Measurements from ENCODE around the gene IPMK.

The IPMK gene

DNA sequence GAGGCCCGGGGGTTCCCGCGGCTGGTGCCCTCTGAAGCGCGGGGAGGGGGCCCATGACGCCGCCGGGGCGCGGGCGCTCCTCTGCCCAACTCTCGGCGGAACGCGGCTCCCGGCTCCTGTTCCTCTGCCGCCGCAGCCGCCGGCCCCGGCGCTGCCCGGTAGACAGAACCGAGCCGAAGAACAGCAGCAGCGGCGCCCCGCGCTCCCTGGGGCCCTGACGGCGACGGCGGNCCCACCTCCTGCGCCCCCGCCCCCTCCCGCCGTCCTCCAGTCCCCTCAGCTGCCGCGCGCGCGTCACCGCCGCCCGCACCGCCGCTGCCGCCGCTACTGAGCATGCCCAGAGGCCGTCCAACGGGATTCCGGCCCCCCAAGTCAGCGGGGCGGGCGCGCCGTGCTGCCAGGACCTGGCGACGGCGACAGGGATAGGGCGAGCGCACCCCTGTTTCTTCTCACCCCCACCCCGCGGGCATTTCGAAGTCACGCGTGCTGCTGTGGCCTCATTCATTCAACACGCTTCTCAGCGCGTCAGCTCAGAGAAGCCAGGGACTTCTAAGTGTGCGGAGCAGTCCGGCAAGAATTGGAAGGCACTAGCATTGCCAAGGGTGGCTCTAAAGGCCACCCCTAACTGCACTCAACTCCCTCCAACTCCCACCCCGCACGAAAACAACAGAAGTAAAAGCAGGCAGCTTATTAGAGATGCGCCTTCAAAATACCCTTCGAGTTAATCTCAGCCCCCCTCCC is at the start of gene IPMK:
IPMK (minus strand) TSS at position 182 of the 741 bp plus-strand sequence. CDS start 283 bp downstream, outside the sequence.
- peak; percentile 30 for DNase-seq (ENCODE audit: insufficient read length, low spot score)
- peak; percentile 82 for FAIRE-seq

DNA sequence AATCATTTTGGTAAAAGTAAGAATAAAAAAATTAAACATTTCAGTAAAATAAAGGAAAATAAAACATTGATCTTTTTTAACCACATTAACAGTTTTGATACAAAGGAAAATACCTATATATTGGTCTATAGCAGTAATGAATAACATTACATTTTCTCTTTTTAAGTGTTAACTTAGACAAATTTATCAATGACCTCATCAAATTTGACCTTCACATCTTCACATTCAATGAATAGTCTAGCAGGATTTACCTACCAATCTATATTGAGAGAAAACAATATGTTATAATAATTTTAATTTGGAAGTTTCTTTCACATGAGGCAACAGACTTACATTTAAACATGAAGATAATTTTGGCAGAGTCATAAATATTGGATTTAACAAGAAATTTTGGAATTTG is 49.2 kb upstream of the IPMK start:
- FAIRE-seq = no peak
- DNase-seq (ENCODE audit: insufficient read length, low spot score) = no peak

DNA sequence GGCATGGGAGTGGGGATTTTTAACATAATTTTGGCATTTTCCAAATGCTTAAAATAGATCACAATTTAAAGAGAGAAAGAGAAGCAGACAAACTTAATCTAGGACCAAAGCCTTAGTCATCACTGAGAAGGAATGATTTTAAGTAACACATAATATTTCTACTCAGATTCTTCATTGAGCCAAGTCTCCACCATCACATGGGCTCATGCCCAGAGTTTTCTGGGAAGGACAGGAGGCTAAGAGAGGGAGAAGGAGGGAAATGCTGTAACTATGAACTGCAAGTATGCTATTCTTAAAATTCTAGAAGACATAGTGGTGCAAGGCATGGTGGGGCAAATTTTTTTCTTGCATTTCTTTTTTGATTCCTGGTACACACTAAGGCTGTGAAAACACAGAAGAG is 43.3 kb upstream of the IPMK start:
- peak; percentile 8 for FAIRE-seq
- DNase-seq (ENCODE audit: insufficient read length, low spot score) = no peak

DNA sequence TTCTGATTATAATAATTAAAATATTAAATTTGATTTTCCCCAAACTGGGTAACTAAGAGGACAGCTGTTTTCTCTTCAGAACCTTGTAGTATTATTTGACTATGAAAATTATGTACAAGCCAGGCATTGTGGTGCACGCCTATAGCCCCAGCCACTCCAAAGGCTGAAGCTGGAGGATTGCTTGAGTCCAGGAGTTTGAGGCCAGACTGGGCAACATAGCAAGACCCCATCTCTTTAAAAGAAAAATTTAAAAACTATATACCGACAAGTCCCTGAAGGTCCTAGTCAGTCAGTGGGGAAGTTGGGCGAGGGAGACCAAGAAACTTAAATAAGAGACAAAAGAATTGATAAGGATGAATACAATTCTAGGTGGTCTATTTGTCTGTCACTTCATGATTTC is 40.0 kb upstream of the IPMK start:
- no peak for DNase-seq (ENCODE audit: insufficient read length, low spot score)
- no peak for FAIRE-seq

DNA sequence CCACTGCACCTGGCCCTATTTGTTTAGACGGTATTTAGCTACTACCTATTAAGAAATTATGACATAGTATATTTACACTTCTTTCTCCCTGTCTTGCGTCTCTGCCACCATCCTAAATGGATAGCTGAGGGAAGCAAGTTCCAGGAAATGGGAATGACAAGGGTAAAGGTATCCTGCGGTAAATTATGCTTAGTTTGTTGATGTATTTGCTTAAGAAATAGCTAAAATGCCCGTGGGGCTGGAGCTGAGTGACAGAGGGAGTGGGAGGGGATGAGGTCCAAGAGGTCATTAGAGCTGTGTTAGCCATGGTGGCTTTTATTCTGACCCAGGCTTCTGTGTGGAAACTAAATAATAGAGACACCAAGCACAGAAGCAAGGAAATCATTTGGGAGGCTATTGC is 38.1 kb upstream of the IPMK start:
- FAIRE-seq (no peak), DNase-seq (ENCODE audit: insufficient read length, low spot score) (no peak)

DNA sequence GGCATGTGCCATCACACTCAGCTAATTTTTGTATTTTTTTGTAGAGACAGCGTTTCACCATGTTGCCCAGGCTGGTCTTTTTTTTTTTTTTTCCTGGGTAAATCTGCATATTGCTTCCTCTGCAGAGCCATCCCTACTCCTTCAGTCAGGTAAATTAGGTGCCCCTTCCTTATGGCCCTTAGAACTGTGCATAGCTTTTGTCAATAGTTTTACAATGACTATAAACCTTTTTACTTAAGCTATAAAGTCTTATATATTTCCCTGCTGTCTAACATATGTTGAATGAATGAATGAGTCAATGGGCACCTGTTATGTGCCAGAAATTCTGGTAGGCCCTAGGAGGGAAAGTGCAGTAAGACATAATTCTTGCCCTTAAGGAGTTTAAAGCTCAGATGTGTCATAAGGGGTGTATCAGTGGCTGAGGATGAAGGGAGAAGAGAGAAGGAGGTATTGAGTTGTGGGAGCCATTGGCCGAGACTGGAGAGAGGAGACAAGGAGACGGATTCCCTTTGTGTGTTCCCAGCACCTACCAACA is 36.5 kb upstream of the IPMK start:
- FAIRE-seq (no peak), DNase-seq (ENCODE audit: insufficient read length, low spot score) (no peak)

DNA sequence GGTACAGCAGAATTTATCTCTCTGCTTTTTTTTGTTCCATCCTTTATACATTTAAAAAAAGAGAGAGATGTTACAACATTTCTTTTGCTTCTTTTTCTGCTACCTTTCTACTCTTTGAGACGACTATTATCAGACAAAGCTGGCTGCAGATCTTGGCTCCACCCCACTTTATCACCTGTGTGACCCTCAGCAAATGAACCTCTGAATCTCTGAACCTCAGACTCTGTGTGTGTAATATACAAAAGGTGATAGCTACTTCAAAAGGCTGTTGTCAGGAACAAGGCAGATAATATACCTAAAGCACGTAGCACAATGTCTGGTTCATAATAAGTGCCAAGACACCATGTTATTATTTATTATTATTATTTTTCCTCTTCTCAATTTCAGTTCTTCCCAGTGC is 34.6 kb upstream of the IPMK start:
- DNase-seq (ENCODE audit: insufficient read length, low spot score) = no peak
- FAIRE-seq = no peak

DNA sequence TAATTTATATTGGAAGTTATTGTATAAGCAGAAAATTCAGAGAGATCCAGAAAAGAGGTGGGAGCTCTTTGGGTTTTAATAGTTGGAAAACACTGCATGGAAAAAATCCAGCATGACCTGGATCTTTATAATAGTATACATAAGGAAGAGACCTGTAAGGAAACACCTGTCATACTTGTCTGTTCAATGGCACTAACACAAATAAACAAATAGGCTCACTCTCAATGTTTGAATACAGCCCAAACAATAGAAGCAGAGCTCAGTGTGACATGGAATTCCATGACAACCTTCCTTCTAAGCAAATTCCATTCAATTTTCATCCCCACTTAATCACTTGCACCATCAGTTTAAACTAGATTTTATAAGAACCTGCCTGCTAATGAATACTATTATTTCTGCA is 33.0 kb upstream of the IPMK start:
- FAIRE-seq (peak; percentile 58), DNase-seq (ENCODE audit: insufficient read length, low spot score) (no peak)

DNA sequence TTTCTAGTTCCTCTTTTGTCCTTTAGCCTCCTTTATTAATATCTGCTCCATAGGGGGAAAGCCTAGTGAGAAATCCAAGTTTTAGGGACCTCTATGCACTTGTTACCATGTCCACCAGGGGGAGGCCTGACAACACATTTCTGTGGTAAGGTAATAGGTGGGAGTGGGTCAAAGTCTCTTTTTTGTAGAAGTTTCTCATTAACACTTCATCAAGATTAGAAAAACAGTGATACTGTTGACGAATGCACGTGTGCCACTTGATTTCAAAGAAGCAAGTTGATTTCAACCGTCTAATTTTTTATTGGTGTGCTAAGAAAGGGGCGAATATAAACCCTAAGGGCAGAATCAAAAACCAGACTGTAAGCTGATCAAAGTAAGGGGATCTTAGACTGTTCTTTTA is 31.9 kb upstream of the IPMK start:
- DNase-seq (ENCODE audit: insufficient read length, low spot score) (peak; percentile 23), FAIRE-seq (peak; percentile 37)

DNA sequence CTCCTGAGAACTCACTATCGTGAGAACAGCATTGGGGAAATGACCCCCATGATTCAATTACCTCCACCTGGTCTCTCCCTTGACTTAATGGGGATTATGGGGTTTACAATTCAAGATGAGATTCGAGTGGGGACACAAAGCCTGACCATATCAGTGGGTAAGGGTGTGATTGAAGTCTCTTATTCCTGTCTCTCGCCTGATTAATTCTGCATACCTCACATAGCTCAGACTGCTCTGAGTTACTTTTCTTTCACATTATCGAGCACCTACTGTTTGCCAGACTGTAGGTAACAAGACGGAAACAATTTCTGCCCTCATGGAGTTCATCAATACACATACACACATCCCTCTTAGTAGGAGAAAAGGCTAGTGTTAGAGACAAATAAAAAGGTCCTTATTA is 26.3 kb upstream of the IPMK start:
- FAIRE-seq (no peak), DNase-seq (ENCODE audit: insufficient read length, low spot score) (no peak)

DNA sequence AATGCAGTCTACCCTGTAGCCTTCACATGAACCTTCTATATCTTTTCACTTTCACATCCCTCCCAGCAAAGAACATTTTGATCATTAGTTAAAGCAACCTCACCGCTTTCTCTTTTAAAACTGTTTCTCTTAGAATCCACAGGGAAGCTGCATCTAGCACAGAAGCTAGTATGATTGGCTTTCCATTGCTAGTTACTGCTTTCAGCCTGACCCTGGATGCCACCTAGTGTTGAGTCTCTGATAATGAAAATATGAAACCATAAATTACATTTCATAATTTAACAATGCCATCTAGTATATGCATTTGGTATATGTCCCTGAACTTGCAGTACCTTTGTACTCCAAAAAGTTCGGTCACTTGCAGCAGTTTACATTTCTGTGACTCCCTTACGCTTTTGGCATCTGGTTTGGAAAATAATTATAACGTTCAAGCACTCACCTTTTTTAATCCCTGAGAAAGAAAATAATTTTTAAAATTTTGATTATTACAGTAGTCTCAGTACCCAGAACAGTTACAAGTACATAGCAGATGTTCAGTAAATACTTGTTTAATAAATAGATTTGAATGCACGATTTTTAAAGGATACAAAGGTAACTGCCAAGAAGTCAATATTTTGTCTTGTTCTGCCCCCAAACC is 24.0 kb upstream of the IPMK start:
- FAIRE-seq (peak; percentile 80), DNase-seq (ENCODE audit: insufficient read length, low spot score) (no peak)

DNA sequence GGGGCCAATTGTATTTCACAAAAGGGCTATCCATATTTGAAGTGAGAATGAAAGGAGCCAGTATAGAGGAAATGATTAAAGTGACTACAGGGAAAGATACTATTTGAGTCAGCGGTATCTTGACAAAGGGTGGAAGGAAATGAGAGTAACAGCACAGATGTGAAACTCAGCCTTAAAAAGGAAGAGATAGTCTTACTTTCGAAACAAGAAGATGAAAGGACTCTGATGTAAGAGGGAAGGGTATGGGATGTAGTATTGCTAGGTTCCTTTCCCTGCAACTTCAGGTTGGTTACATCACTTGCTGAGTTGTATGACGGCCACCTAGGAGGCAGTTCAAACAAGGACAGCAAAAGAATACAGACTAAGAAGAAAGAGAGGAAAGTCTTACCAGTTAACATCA is 14.9 kb upstream of the IPMK start:
- DNase-seq (ENCODE audit: insufficient read length, low spot score) = no peak
- FAIRE-seq = peak; percentile 89

DNA sequence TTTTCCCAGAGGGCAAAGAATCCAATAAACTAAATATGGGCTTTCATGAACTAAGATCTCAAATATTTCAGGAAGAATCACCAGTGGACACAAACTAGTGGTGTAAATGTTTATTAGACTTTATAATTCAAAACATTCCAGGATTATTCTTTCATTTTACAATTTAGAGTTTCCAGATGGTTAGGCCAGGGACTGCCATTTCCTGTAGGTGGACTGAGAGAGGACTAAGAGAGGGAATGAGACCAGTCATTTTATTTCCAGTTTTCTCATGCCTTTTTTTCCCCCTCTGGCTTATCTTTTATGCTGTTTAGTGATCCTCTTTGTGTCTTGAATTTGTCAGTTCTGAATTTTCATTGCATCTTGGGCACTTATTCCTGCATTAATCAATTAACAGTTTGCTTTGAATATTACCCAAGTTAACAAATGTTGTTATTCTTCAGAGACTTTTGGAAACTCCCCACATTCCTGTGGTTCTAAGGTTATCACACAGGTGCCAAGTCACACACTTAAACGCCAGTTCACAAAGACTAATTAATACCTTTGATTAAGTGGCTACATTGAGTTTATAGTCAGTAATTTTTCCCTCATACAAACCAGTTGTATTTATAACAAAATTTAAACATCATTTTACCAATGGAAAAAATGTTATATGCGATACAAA is 13.5 kb upstream of the IPMK start:
- DNase-seq (ENCODE audit: insufficient read length, low spot score) (no peak), FAIRE-seq (no peak)

DNA sequence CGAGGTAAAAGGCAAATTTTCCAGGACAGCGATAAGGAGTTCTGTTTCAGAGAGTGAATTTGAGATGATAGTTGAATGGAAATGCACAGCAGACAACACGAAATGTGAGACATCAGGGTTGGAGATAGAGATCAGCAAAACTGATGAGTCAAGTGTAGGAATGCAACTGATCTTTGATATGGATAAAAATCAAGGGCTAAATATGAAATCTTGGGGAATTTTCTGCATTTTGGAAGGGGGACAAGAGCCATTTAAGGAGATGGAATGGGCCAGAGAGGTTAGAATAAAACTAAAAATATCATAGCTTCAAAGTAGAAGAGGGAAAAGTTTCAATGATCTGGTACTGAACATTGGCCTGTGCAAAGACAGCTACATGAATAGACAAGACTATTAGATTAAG is 12.8 kb upstream of the IPMK start:
- DNase-seq (ENCODE audit: insufficient read length, low spot score) = no peak
- FAIRE-seq = no peak

DNA sequence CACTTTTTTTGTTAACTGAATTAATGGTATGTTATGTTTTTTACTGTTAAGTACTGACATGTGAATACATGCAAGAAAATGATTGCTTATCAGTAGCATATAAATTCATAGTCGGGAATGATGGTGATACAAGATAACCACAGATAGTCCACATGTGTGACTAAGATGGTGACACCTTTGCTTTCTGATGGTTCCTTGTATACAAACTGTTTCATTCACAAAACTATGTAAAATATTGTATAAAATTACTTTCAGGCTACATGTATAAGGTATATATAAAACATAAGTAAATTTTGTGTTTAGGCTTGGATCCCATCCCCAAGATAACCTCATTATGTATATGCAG is 11.2 kb upstream of the IPMK start:
- FAIRE-seq (no peak), DNase-seq (ENCODE audit: insufficient read length, low spot score) (no peak)

DNA sequence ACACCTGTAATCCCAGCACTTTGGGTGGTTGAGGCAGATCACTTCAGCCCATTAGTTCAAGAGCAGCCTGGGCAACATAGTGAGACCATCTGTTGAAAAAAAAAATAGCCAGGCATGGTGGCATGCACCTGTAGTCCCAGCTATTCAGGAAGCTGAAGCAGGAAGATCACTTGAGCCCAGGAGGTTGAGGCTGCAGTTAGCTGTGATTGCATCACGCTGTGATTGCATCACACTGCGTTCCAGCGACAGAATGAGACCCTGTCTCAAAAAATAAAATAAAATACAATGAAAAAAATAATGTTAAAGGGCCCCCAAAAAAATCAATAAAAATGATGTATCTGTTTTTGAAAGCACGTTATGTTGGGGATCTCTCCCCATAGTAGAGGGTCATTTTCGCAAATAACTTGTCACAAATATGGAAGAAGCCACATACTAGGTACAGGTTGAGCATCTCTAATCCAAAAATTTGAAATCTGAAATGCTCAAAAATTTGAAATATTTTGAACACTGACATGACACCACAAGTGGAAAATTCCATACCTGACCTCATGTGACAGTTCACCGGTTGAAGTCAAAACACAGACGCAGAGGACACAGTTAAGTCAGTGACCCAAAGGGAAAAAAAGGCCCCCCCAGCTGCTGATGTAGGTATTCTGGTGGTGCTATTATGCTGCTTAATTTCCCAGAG is 10.7 kb upstream of the IPMK start:
- FAIRE-seq = no peak

DNA sequence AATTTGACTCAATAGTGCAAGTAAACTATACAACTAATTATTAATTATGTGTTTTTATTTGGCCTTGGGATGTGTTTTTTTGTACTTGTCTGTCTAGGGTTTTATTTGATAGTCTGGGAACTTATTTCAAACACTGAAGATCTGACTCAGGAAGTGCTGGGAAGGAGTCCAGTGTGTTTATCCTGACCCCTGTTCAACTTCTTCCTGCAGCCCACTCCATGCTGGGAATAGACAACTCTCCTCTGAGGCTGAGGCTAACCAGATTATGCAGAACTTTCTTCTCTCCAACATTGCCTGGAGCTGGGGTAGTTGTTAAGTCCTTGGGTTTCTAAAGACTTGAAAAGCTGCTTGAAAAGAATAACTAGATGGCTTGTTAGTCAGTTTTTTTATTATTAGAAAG is 8.2 kb upstream of the IPMK start:
- FAIRE-seq (no peak), DNase-seq (ENCODE audit: insufficient read length, low spot score) (no peak)

More for the DNA sequence above, 10.7 kb upstream of the IPMK start:
- DNase-seq (ENCODE audit: insufficient read length, low spot score) = no peak

DNA sequence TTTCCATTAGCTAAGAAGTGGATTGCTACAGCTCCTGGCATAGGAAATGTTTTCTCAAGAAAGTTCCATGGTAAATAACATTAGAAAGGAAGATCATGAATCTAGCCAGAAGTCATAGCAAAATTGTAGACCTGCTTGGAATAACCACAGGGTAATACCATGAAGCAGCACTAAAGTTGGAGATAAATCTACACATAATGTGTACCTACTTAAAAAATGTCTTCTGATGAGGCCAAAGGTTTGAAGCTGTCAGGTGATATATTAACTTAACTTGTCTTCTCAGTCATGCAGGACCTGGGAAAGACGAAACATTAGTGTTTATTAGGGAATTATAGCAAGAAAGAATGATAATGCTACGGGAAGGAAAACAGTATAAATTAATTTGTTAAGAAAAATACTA is 7.6 kb upstream of the IPMK start:
- FAIRE-seq = no peak
- DNase-seq (ENCODE audit: insufficient read length, low spot score) = no peak

DNA sequence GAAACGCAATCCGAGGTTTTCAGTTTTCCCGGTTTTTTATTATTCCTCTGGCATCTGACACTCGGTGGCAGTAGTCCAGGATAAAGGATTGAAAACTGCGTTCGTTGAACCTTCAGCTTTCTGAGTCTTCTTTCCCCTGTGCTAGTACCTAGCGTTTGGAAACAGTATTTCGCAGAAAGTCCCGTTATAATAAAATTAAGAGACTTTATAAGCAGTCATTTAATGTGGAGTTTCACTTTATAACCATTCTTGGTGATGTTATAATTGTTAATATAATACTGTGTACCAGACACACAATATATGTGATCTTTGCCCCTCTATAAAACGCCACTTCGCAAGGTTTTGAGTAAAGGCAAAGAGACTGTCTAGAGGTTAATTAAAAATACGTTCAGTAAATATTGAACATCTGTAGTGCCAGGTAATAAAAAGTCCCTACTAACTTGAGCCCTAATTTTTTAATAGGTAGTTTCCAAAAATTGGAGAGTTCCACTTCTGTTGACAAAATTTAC is 2.1 kb upstream of the IPMK start:
- no peak for FAIRE-seq
- DNase-seq (ENCODE audit: insufficient read length, low spot score) = no peak

DNA sequence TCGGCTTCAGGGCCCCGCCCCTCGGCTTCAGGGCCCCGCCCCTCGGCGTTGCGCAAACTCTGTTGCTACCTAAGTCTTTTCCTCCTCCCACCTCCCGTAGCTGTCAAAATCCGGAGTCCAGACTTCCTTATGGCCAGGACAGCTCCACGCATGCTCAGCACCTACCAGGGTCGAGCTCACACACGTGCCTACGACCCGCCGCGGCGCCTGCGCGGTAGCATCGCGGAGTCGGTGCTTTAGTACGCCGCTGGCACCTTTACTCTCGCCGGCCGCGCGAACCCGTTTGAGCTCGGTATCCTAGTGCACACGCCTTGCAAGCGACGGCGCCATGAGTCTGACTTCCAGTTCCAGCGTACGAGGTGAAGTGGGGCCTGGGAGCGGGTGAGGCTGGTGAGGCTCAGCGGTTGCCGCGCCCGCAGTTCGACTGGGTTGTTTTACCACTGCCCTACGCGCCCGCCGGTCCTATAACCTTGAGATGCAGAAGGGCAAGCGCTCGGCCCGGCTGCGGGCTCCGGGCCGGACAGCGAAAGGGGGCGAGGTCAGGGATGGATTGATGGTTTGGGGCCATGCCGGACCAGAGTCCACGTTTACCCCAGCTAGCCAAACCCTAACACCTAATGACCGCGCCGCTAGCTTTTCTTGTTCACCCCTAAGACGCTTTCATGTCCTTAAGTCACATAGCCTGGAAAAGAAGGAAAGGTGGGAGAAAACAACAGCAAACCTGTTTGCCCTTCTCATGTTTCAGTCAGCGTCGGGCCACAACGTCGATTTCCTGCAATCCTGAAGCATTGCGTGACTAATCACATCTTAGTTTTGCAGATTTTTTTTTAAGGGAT is 1.5 kb upstream of the IPMK start, which contains the start of gene CISD1:
CISD1 (plus strand) TSS at position 217 of the 836 bp plus-strand sequence; CDS start at position 329, 112 bp downstream.
- FAIRE-seq = peak; percentile 95
- DNase-seq (ENCODE audit: insufficient read length, low spot score) = peak; percentile 71
